ENCODE measurements around the gene HEATR5A.
"Not testable (repeated sequence)": the region's sequence is repeated elsewhere in the genome, so short reads cannot be mapped to it uniquely, and the experiment has no call there.

Gene HEATR5A

DNA sequence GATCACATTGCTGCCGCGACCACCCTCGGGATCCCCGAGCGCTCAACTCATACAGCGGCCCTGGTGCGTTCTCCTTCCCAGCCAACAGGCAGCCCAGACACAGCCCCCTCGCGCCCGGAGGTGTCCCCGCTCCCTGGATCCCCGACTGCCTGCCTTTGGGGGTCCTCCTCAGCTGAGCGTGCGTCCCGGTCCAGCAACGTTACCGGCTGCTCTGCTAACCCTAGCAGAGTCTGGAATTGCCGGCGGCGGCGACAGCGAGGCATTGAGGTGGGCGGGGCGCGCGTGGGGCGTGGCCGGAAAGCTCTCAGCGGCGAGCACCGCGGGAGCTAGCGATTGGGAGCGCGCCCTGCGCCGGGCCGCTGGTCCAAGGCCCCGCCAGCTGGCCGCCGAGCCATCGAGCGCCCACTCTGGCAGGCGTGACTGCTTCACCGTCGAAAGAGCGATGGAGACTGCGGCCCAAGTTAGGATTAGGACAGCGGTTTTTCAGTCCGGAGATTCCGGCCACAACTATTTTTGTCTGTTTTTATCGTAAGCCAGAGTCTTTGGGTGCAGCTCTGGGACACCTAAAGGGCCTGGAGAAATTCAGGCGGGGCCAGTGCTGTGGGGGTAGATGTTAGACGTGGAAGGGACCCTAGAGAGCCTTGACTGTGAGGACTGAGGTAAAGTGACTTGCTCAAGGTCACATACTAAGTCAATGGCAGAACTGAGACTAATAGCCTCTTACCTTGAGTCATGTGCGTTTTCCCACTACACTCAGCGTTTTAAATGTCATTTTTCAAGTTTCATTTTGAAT lies at the start of gene HEATR5A:
Gene HEATR5A (minus strand): TSS at position 232 of the 793 bp plus-strand sequence. CDS start 17,575 bp downstream, outside the sequence.
- DNase-seq, result peak; percentile 97

DNA sequence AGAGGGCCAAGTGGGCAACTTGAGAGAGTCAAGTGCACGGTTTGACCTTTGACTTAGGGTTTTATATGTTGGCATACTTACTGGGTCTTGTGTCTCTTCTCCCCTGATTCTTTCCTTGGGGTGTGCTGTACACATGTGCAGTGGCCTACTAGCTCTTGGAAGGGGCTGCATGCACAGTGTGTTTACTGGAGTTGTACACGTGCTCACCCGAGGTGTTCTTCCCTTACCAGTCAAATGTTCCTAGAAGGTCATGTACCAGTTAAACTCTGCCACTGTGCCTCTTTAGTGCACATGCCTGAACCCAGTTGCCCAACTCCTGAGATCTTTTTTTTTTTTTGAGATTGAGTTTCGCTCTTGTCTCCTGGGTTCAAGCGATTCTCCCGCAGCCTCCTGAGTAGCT lies 46.2 kb upstream of the HEATR5A start:
- DNase-seq, result no peak

- no peak for DNase-seq
Observed at GRCh38 chr14:31465111-31465510, 44.8 kb upstream of the HEATR5A start.

DNA sequence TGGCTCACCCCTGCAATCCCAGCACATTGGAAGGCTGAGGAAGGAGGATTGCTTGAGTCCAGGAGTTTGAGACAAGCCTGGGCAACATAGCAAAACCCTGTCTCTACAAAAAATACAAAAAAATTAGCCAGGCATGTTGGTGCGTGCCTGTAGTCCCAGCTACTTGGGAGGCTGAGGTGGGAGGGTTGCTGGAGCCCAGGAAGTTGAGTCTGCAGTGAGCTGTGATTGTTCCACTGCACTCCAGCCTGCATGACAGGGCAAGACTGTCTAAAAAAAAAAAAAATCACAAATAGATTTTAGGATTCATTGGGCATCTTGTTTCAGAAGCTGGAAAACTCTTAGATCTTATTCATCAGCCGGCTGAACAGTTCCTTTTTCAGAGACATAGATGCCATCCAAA lies 42.1 kb upstream of the HEATR5A start:
- DNase-seq, result not testable (repeated sequence)

- no peak for DNase-seq
Observed at GRCh38 chr14:31461545-31461944, 41.2 kb upstream of the HEATR5A start.

- peak; percentile 39 for DNase-seq
Observed at GRCh38 chr14:31457665-31458659, 37.6 kb upstream of the HEATR5A start.

GRCh38 chr14:31456841-31457664 lies 36.7 kb upstream of the HEATR5A start, which contains the start of gene DTD2:
TSS of gene DTD2 (minus strand) at chr14:31457506. CDS start at chr14:31457393, 113 bp downstream.
- DNase-seq, result peak; percentile 99

DNA sequence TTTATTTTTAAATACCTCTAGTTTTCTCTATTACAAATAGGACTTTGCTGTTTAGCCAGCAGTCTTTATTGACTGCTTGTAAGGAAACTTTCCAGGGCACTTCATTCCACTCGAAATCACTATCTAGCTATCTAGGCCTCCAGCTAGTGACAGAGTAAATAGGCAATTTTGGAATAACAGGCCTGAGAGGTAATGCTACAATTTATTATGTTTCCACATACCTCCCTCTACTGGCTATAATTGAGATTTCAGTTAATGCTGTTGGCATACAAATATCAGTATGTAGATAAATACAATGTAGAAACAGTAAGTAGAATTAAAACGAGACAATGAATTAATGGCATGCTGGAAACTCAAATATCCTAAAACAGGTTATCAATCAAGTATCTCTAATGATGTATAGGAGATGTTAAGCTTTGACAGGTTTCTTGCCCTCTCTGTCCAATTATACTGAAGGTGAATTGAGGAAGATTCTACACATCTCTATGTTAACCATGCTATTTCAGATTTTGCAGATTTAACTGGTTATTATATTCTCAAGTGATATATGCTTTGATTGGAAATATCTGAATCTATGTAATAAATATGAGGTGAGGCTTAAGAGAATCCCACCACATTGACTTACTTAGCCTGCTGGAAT lies 29.7 kb upstream of the HEATR5A start:
- peak; percentile 51 for DNase-seq

DNA sequence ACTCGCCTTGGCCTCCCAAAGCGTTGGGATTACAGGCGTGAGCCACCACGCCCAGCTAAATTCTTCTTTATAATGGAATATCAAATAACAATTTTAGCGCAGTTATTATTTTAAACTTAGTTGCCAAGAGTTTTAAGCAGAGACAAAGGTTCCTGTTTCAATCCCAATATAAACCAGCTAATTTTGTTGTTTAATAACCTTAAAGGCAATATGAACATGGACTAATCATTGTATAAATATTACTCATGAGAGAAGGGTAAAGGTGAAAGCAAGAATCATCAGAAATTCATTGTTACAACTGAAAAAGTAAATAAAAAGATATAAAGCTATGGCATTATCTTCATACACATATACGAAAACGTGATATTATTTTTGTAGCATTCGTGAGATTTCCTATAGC lies 28.8 kb upstream of the HEATR5A start:
- DNase-seq, result no peak

DNA sequence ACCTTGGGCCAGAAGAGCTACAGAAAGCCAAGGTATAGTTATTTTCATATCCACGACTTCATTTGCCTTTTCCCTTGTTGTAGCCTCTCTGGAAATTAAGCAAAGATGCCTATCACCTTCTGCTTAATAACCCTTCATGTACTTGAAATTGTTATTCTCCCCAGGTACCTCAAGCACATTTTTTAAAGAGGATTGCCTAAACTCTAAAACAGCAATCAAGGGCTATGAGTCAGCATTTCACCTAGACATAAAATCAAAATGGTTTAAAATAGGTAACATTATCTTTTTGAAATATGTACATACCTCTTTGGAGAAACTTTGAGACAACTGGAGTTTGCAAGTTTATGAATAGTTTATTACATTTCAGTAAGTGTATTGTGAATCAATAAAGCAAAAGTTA lies 25.4 kb upstream of the HEATR5A start:
- no peak for DNase-seq

DNA sequence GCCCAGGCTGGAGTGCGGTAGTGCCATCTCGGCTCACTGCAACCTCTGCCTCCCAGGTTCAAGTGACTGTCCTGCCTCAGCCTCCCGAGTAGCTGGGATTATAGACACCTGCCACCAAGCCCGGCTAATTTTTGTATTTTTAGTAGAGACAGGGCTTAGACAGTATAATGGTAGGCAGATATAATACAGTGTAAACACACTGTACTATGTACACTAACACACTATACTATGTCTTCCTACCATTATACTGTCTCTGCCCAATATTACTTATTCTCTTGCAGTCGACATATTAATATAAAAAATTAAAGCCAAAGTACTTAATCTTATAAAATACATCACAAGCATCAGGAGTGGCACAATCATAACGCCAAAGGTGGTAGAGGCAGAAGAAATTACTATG lies 21.9 kb upstream of the HEATR5A start:
- no peak for DNase-seq

DNA sequence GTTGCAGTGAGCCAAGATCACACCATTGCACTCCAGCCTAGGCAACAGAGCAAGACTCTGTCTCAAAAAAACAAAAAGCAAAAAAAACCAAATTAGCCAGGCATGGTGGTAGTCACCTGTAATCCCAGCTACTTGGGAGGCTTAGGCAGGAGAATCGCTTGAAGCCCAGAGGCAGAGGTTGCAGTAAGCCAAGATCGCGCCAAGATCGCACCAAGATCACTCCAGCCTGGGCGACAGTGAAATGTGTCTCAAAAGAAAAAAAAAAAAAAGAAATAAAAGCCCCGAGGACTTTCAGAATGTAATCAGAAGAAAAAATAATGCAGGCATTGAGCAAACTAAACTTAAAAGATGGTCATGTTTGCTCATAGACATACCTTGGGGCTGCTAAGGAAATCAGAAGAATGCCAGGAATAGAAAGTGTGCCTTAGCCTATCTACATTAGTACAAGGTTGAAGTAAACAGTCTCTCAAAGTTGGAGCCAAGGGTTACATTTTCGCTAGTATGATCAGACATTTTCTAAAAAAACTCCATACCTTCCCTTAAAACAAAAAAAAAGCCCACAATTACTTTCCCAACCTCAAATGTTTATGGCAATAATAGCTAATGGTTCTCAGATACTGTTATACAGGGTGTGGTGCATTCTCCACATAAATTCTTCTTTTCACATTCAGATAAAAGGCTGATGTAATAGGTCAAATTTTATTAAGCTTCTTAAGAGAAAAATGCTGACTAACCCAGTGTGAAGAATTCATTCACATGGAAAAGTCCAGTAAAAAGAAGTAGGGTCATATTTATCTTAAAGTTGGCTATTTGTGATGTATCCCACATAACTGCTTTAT lies 21.1 kb upstream of the HEATR5A start:
- no peak for DNase-seq

- DNase-seq, result no peak
Observed at GRCh38 chr14:31440280-31440679, 19.9 kb upstream of the HEATR5A start.

DNA sequence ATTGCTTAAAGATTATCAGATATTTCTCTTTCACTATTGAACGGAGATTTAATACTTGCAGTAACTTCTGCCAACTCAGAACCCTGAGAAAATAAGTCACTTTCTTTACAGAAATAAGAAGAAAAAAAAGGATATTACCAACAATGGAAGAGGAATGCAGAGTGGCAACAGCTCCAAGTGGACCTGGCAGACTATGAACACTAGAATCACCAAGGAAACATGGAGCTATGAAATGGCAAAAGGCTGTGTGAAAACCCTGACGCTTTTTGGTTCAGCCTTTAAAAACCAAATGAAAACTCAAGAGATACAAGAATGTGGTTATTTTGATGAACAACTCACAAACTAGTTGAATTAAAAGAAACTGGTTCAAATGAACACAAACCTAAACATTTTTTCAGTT lies 19.2 kb upstream of the HEATR5A start:
- no peak for DNase-seq

GRCh38 chr14:31437045-31437691 lies 16.8 kb upstream of the HEATR5A start:
- not testable (repeated sequence) for DNase-seq

GRCh38 chr14:31435276-31435675 lies 14.9 kb upstream of the HEATR5A start:
- no peak for DNase-seq

DNA sequence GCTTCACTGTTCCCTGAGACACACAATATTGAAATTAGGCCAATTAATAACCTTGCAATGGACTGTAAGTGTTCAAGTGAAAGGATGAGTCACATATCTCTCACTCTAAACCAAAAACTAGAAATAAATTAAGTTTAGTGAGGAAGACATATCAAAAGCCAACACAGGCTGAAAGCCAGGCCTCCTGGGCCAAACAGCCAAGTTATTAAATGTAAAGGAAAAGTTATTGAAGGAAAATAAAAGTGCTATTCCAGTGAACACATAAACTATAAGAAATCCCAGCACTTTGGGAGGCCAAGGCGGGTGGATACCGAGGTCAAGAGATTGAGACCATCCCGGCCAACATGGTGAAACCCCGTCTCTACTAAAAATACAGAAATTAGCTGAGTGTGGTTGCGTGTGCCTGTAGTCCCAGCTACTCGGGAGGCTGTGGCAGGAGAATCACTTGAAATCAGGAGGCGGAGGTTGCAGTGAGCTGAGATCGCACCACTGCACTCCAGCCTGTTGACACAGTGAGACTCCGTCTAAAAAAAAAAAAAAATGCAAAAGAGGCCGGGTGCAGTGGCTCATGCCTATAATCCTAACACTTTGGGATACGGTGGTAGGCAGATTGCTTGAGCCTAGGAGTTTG lies 10.4 kb upstream of the HEATR5A start:
- no peak for DNase-seq

DNA sequence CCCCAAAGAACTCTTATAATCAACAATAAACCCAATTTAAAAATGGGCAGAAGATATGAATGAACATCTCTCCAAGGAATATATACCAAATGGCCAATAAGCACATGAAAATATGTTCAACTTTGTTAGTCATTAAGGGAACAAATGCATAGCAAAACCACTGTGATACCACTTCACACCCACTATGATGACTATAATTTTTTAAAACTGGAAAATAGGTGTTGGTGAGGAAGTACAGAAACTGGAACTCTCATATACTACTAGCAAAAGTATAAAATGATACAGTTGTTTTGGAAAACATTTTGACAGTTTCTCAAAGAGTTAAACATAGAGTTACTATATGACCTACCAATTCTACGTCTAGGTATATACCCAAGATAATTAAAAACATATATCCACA lies 9.4 kb upstream of the HEATR5A start:
- no peak for DNase-seq

DNA sequence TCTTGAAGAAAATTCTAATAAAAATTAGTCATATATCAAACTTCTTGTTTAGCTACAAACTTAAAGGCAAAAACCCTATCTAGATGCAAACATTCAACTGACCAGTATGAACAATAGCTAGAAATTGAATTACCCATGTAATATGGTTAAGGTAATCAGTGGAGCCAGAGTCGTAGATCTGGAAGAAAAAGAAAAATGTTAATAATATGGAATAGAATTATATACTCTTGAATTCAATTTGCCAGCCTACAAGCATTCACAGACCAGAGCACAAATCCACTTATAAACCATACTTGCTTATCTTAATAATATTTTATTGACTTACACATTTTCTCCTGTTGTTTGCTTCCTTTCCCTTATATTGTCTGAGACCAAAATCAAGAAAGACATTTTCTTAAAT lies 7.7 kb upstream of the HEATR5A start:
- DNase-seq, result no peak

- DNase-seq, result no peak
Observed at GRCh38 chr14:31426663-31427062, 6.3 kb upstream of the HEATR5A start.

Data from eye (tissue), 1 donor.